GM12892 (cell line): ENCODE results near the gene FASLG.
"Not testable (repeated sequence)": the region's sequence is repeated elsewhere in the genome, so short reads cannot be mapped to it uniquely, and the experiment has no call there.

ENCODE experiments used
- DNase-seq: peaks from one replicate; pipeline ENCODE4 v3.0.0; 2011; ENCODE audit not compliant: insufficient read length
- FAIRE-seq: peaks from 2 replicates; lab custom pipeline; 2011; peaks lifted over from hg19 to GRCh38; lab: Jason Lieb, UNC
- POLR2A ChIP-seq: IDR thresholded peaks from 2 replicates; pipeline ENCODE4 v1.6.1; 2011; ENCODE audit warnings: low read depth, low read length, control low read depth
- POLR2AphosphoS5 ChIP-seq: IDR thresholded peaks from 2 replicates; pipeline ENCODE4 v1.6.1; 2011; ENCODE audit warnings: low read depth, low read length, control low read depth
- TAF1 ChIP-seq: IDR thresholded peaks from 2 replicates; pipeline ENCODE4 v1.6.1; 2011; ENCODE audit warnings: low read depth, mild to moderate bottlenecking, control low read depth, low read length, borderline replicate concordance

The FASLG gene

GRCh38 chr1:172672720-172673119 lies 13.8 kb downstream of the FASLG start:
- TF ChIP-seq TAF1 (no peak), POLR2AphosphoS5 (no peak), POLR2A (no peak)
- DNase-seq: no peak
- FAIRE-seq: no peak

- DNase-seq (no peak), FAIRE-seq (no peak)
- TF ChIP-seq POLR2AphosphoS5 (no peak), TAF1 (no peak), POLR2A (no peak)
Measured at GRCh38 chr1:172673761-172674160, 14.9 kb downstream of the FASLG start.

- FAIRE-seq (no peak), DNase-seq (no peak)
- TF ChIP-seq TAF1 (no peak), POLR2AphosphoS5 (no peak), POLR2A (no peak)
Measured at GRCh38 chr1:172674831-172675613, 16.1 kb downstream of the FASLG start.

- DNase-seq (no peak), FAIRE-seq (no peak)
- TF ChIP-seq TAF1: no peak
- no peak for TF ChIP-seq POLR2AphosphoS5
- no peak for TF ChIP-seq POLR2A
Measured at GRCh38 chr1:172679000-172679772, 20.3 kb downstream of the FASLG start.

GRCh38 chr1:172680244-172680643 lies 21.3 kb downstream of the FASLG start:
- FAIRE-seq: no peak
- TF ChIP-seq TAF1 (no peak), POLR2A (no peak), POLR2AphosphoS5 (no peak)
- no peak for DNase-seq

GRCh38 chr1:172680733-172681275 lies 21.9 kb downstream of the FASLG start:
- FAIRE-seq (no peak), DNase-seq (no peak)
- TF ChIP-seq POLR2AphosphoS5 (no peak), POLR2A (no peak), TAF1 (no peak)

- TF ChIP-seq POLR2AphosphoS5: no peak
- no peak for TF ChIP-seq TAF1
- no peak for TF ChIP-seq POLR2A
- no peak for FAIRE-seq
- no peak for DNase-seq
Measured at GRCh38 chr1:172682812-172683211, 23.9 kb downstream of the FASLG start.

GRCh38 chr1:172686143-172686542 lies 27.2 kb downstream of the FASLG start:
- no peak for TF ChIP-seq POLR2AphosphoS5
- no peak for TF ChIP-seq TAF1
- TF ChIP-seq POLR2A: no peak
- no peak for FAIRE-seq
- DNase-seq: no peak

- not testable (repeated sequence) for FAIRE-seq, DNase-seq
Measured at GRCh38 chr1:172688428-172689085, 29.7 kb downstream of the FASLG start.

GRCh38 chr1:172690925-172691324 lies 32.0 kb downstream of the FASLG start:
- DNase-seq, FAIRE-seq: not testable (repeated sequence)

- FAIRE-seq: peak; percentile 21
- DNase-seq: no peak
- TF ChIP-seq POLR2AphosphoS5: no peak
- no peak for TF ChIP-seq POLR2A
- TF ChIP-seq TAF1: no peak
Measured at GRCh38 chr1:172697534-172698002, 38.7 kb downstream of the FASLG start.

- peak; percentile 65 for FAIRE-seq
- no peak for DNase-seq
- TF ChIP-seq POLR2A (no peak), TAF1 (no peak), POLR2AphosphoS5 (no peak)
Measured at GRCh38 chr1:172698224-172698623, 39.3 kb downstream of the FASLG start.

- no peak for TF ChIP-seq TAF1
- DNase-seq: no peak
- FAIRE-seq: peak; percentile 94
Measured at GRCh38 chr1:172699111-172699510, 40.2 kb downstream of the FASLG start.
